HepG2 (cell line): ENCODE measurements around the gene CLIP2. TPM values are rescaled to one million over a fixed set of nuclear protein-coding genes. Genes with fewer than 3 reads are reported as not detected.

Experiments
- ARNT ChIP-seq: fragments of 450-650 bp; IDR thresholded peaks from 2 replicates; pipeline ENCODE4 v1.6.1; 2017
- ETV5 ChIP-seq: IDR thresholded peaks from 2 replicates; pipeline ENCODE4 v1.6.1; 2018; ENCODE audit warnings: missing biosample characterization, missing genetic modification reagents, inconsistent platforms, borderline replicate concordance
- PHF21A ChIP-seq: sonication (generic); formaldehyde crosslinking; IDR thresholded peaks from 2 replicates; pipeline ENCODE4 v1.5.0; 2020; ENCODE audit warnings: mild to moderate bottlenecking, missing genetic modification reagents
- SP2 ChIP-seq: sonication (generic); formaldehyde crosslinking; IDR thresholded peaks from 2 replicates; pipeline ENCODE4 v1.5.1; 2020; ENCODE audit warnings: mild to moderate bottlenecking, missing genetic modification reagents
- TFAP4 ChIP-seq: sonication (generic); IDR thresholded peaks from 2 replicates; pipeline ENCODE4 v1.6.1; 2016; ENCODE audit warnings: low read depth, borderline replicate concordance
- ZBTB1 ChIP-seq: sonication (generic); formaldehyde crosslinking; IDR thresholded peaks from 2 replicates; pipeline ENCODE4 v1.4.0; 2020; ENCODE audit warnings: missing genetic modification reagents, borderline replicate concordance
- ZBTB46 ChIP-seq: sonication (generic); formaldehyde crosslinking; IDR thresholded peaks from 2 replicates; pipeline ENCODE4 v1.4.0; 2020; ENCODE audit warnings: mild to moderate bottlenecking, missing genetic modification reagents, borderline replicate concordance
- ZMAT5 ChIP-seq: sonication (generic); formaldehyde crosslinking; IDR thresholded peaks from 2 replicates; pipeline ENCODE4 v1.5.0; 2020; ENCODE audit warnings: mild to moderate bottlenecking, low read depth, missing genetic modification reagents, borderline replicate concordance
- polyA plus RNA-seq, 8 experiments: library from polyadenylated mRNA; depleted of rRNA in 3 of 8; stranded (reverse) in 7 of 8; unstranded in 1 of 8; fragments of >200 nt; fragmentation: Illumina TruSeq in 4 of 8; extraction: Trizol in 4 of 8; gene quantifications; 2 replicates each; pipeline versions ENCODE4 v1.2.1 to v1.2.3, GENCODE V29; 2011 to 2016; ENCODE audit warnings: low read depth in 4 of 8, missing spikeins in 1 of 8, mixed read lengths in 1 of 8; ENCODE audit not compliant: insufficient read depth in 1 of 8
- total RNA-seq, 5 experiments: library from RNA; depleted of rRNA; stranded (reverse); fragments of >200 nt; fragmentation: Illumina TruSeq; extraction: Trizol; gene quantifications; 2 replicates each; pipeline ENCODE4 v1.2.3, GENCODE V29; 2016; ENCODE audit warnings: low read depth in 1 of 5
- TF ChIP-seq, protein P1 (sequence below), 2 experiments: sonication (generic) in 1 of 2; formaldehyde crosslinking in 1 of 2; IDR thresholded peaks; 2 replicates each; pipeline versions ENCODE4 v1.4.0 to v1.6.1; 2018 to 2020; ENCODE audit warnings: missing genetic modification reagents in 2 of 2, borderline replicate concordance in 1 of 2, low read depth in 1 of 2, mild to moderate bottlenecking in 1 of 2, missing biosample characterization in 1 of 2

The CLIP2 gene
- total and polyA plus RNA-seq, 2 of the 13 experiments (the other 11 are each of a cell fraction or from before 2014, with no cell fraction given): 6.5 to 17.4 TPM

- TF ChIP-seq TFAP4: peak; percentile 95
- TF ChIP-seq, protein P1, sequence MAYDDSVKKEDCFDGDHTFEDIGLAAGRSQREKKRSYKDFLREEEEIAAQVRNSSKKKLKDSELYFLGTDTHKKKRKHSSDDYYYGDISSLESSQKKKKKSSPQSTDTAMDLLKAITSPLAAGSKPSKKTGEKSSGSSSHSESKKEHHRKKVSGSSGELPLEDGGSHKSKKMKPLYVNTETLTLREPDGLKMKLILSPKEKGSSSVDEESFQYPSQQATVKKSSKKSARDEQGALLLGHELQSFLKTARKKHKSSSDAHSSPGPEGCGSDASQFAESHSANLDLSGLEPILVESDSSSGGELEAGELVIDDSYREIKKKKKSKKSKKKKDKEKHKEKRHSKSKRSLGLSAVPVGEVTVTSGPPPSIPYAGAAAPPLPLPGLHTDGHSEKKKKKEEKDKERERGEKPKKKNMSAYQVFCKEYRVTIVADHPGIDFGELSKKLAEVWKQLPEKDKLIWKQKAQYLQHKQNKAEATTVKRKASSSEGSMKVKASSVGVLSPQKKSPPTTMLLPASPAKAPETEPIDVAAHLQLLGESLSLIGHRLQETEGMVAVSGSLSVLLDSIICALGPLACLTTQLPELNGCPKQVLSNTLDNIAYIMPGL (CRISPR knock-in tag; IDR thresholded peaks at IDR 0.05; ENCODE audit: borderline replicate concordance in 1 of 2, low read depth in 1 of 2): no peak
- TF ChIP-seq SP2: peak; percentile 56
- TF ChIP-seq ARNT: no peak
- no peak for TF ChIP-seq ZMAT5 (CRISPR knock-in tag)
- TF ChIP-seq ZBTB1 (CRISPR knock-in tag): no peak
- no peak for TF ChIP-seq ZBTB46
- TF ChIP-seq ETV5: peak; percentile 34; the same call in 1 of the 2 replicates
- TF ChIP-seq PHF21A: no peak
These were observed 76.3 kb downstream of the CLIP2 start (continued) for GRCh38 chr7:74365322-74366022.
